ENCODE results near the gene KIF11. TPM values are rescaled to one million over a fixed set of nuclear protein-coding genes. Genes with fewer than 3 reads are reported as not detected.
A peak's percentile ranks its signal among the peaks of the same experiment; 100 is the strongest.

KIF11 gene
- total and polyA plus RNA-seq, 2 donors (not counting 3 experiments of a cell fraction or from before 2014, with no cell fraction given): 7.3 to 42.6 TPM

GRCh38 chr10:92662848-92663247 lies 69.9 kb downstream of the KIF11 start:
- no peaks in the 10 kb centered on the region for H3K79me2 ChIP-seq (ENCODE audit: control insufficient read depth, insufficient read depth, low read length)
- H3K9me3 ChIP-seq (replicated peaks; ENCODE audit: control insufficient read depth, insufficient read depth, low read length): no peaks in the 10 kb centered on the region
- H4K20me1 ChIP-seq (replicated peaks; ENCODE audit: control insufficient read depth, extremely low read depth, insufficient read depth, low read length): no peaks in the 10 kb centered on the region
- H3K27me3 ChIP-seq (ENCODE audit: control insufficient read depth in 2 of 2, insufficient read depth in 2 of 2, low read length in 2 of 2): no peaks in the 10 kb centered on the region
- TF ChIP-seq MAX (IDR thresholded peaks at IDR 0.05; ENCODE audit: insufficient read depth, insufficient read length) (no peak), JUN (IDR thresholded peaks at IDR 0.05; ENCODE audit: borderline replicate concordance, insufficient read depth, insufficient read length, low read depth) (no peak), POLR2AphosphoS5 (IDR thresholded peaks at IDR 0.05; ENCODE audit: insufficient read depth, low read depth, low read length) (no peak), POLR2A (IDR thresholded peaks at IDR 0.05; ENCODE audit: low read depth, low read length) (no peak), MYC (IDR thresholded peaks at IDR 0.05; ENCODE audit: low read depth, low read length) (no peak), EZH2 (IDR thresholded peaks at IDR 0.05; ENCODE audit: borderline replicate concordance, low read depth, low read length, severe bottlenecking) (no peak), GATA2 (IDR thresholded peaks at IDR 0.05; ENCODE audit: insufficient read depth, insufficient read length, low read depth, low read length) (no peak), CTCF (IDR thresholded peaks at IDR 0.05; ENCODE audit: extremely low read depth in 1 of 2, insufficient read depth in 1 of 2, low read depth in 1 of 2, low read length in 2 of 2) (no peak), FOS (IDR thresholded peaks at IDR 0.05; ENCODE audit: borderline replicate concordance, insufficient read depth, low read length) (no peak)
- CTCF ChIA-PET: no interaction called here
- no peak overlapping the region for H3K4me2 ChIP-seq (ENCODE audit: insufficient read depth, low read length)
- H3K9ac ChIP-seq (replicated peaks; ENCODE audit: extremely low read depth, insufficient read depth, low read length): no peak overlapping the region
- no peak for FAIRE-seq
- dilution Hi-C loops (cut with MboI; ENCODE audit: extremely low pct_ligation_motif_present, low sequenced_read_pairs): no loop called here
- no peak overlapping the region for H3K27ac ChIP-seq (ENCODE audit: insufficient read depth, low read depth, low read length)
- POLR2A ChIA-PET: no interaction called here
- no peaks in the 10 kb centered on the region for H3K36me3 ChIP-seq (ENCODE audit: control insufficient read depth in 2 of 2, extremely low read depth in 1 of 2, insufficient read depth in 2 of 2, low read length in 2 of 2)
- intact Hi-C loops (cut with micrococcal nuclease): no loop called here
- DNase-seq (ENCODE audit: low read depth, low spot score): peak; percentile 13
- no TSS peak for BruUV-seq (replicated peaks)
- H3K4me1 ChIP-seq (ENCODE audit: control insufficient read depth, extremely low read depth, insufficient read depth, low read length): no peaks in the 10 kb centered on the region
- H3K9me1 ChIP-seq (replicated peaks; ENCODE audit: control insufficient read depth, extremely low read depth, insufficient read depth, low read length): no peaks in the 10 kb centered on the region
- no peak overlapping the region for H2AFZ ChIP-seq (ENCODE audit: low read depth, low read length)
- no peak overlapping the region for H3K4me3 ChIP-seq (replicated peaks in 1 of 3; ENCODE audit: insufficient read depth in 1 of 3, low read depth in 1 of 3, low read length in 3 of 3)

Measured in endothelial cell of umbilical vein (primary cell).